CD4-positive, alpha-beta memory T cell (primary cell): ENCODE results near the gene GNB1L. TPM values are rescaled to one million over a fixed set of nuclear protein-coding genes. Genes with fewer than 3 reads are reported as not detected.

Source experiments
- CTCF ChIA-PET: fragments of 350-600 bp; sonication (Branson Sonifier 250); formaldehyde crosslinking; loops from one replicate; lab custom pipeline; 2021; ENCODE audit warnings: inconsistent platforms; ENCODE audit not compliant: partially characterized antibody; lab: Charles Lee
- POLR2A ChIA-PET: fragments of 350-600 bp; sonication (Branson Sonifier 250); formaldehyde crosslinking; loops from one replicate; lab custom pipeline; 2021; ENCODE audit not compliant: partially characterized antibody; lab: Charles Lee
- DNase-seq, 5 donors: peaks; one replicate each; pipeline versions ENCODE4 v3.0.0 to v3.0.0-alpha.2; 2020 to 2022; ENCODE audit warnings: mixed read lengths in 1 of 5
- H3K27ac ChIP-seq: one replicate; pipeline ENCODE4 v1.7.0; 2013; ENCODE audit warnings: low read depth, low read length
- H3K27me3 ChIP-seq: 2 replicates; pipeline ENCODE4 v1.7.0; 2013; ENCODE audit warnings: mild to moderate bottlenecking, low read length, moderate library complexity; ENCODE audit not compliant: insufficient read depth
- H3K36me3 ChIP-seq: 2 replicates; pipeline ENCODE4 v1.7.0; 2013; ENCODE audit warnings: mild to moderate bottlenecking, low read length, moderate library complexity; ENCODE audit not compliant: insufficient read depth
- H3K4me1 ChIP-seq: 2 replicates; pipeline ENCODE4 v1.7.0; 2013; ENCODE audit warnings: mild to moderate bottlenecking, low read length, moderate library complexity; ENCODE audit not compliant: insufficient read depth
- H3K4me3 ChIP-seq, 2 donors: one replicate each; pipeline ENCODE4 v1.7.0; 2013; ENCODE audit warnings: low read length in 2 of 2, mild to moderate bottlenecking in 1 of 2
- H3K9me3 ChIP-seq, 2 donors: one replicate each; pipeline ENCODE4 v1.7.0; 2013; ENCODE audit warnings: low read length in 2 of 2, control low read depth in 1 of 2; ENCODE audit not compliant: control insufficient read depth in 1 of 2
- H3K27ac Mint-ChIP-seq, 7 donors: one replicate each; pipeline ENCODE4 v1.8.0; 2020 to 2021; ENCODE audit warnings: mixed read lengths in 7 of 7, mild to moderate bottlenecking in 6 of 7, inconsistent platforms in 3 of 7, moderate library complexity in 3 of 7
- H3K27me3 Mint-ChIP-seq, 2 donors: one replicate each; pipeline ENCODE4 v1.8.0; 2020 to 2021; ENCODE audit warnings: mixed read lengths in 2 of 2
- H3K36me3 Mint-ChIP-seq, 2 donors: one replicate each; pipeline ENCODE4 v1.8.0; 2020 to 2021; ENCODE audit warnings: mixed read lengths in 2 of 2, inconsistent platforms in 1 of 2, mild to moderate bottlenecking in 1 of 2
- H3K4me1 Mint-ChIP-seq, 4 donors: one replicate each; pipeline ENCODE4 v1.8.0; 2020 to 2021; ENCODE audit warnings: mixed read lengths in 4 of 4, mild to moderate bottlenecking in 1 of 4
- H3K4me3 Mint-ChIP-seq, 8 donors: one replicate each; pipeline ENCODE4 v1.8.0; 2020 to 2021; ENCODE audit warnings: mixed read lengths in 8 of 8, mild to moderate bottlenecking in 7 of 8, moderate library complexity in 6 of 8, inconsistent platforms in 3 of 8
- H3K9me3 Mint-ChIP-seq, 8 donors: one replicate each; pipeline ENCODE4 v1.8.0; 2020 to 2021; ENCODE audit warnings: mixed read lengths in 8 of 8, mild to moderate bottlenecking in 5 of 8, inconsistent platforms in 3 of 8, moderate library complexity in 1 of 8
- intact Hi-C: fragments of 100-400 bp; cut with micrococcal nuclease; formaldehyde crosslinking; loops from one replicate; pipeline ENCODE4 v1.15.1; 2023
- polyA plus RNA-seq, 2 donors: library from polyadenylated mRNA; unstranded; fragments of 300-500 nt; fragmentation: Illumina TruSeq; gene quantifications; one replicate each; pipeline ENCODE4 v1.2.3, GENCODE V29; 2021
- total RNA-seq, 2 experiments: library from RNA; stranded (reverse); gene quantifications; one replicate each; pipeline ENCODE4 v1.2.3, GENCODE V29; 2021

Gene GNB1L
- total and polyA plus RNA-seq, 4 experiments from 2014 or later: 7.9 to 14.6 (median 10.7) TPM

GRCh38 chr22:19751497-19752245 is 103.0 kb downstream of the GNB1L start:
- Histone ChIP-seq H3K36me3 (no peaks in the 10 kb centered on the region), H3K4me1 (peaks cover 11% of the 10 kb centered on the region), H3K27ac (no peak overlapping the region), H3K27me3 (peaks cover 10% of the 10 kb centered on the region), H3K9me3 (no peaks in the 10 kb centered on the region), H3K4me3 (no peak overlapping the region)
- H3K4me1 Mint-ChIP-seq: peaks cover 4 to 14% (median 8%) of the 10 kb centered on the region in 4 donors
- no peak for DNase-seq
- ChIA-PET CTCF (no interaction called here), POLR2A (no interaction called here)
- H3K27me3 Mint-ChIP-seq: peaks cover 17 to 23% of the 10 kb centered on the region in 2 donors
- no peak overlapping the region for H3K27ac Mint-ChIP-seq
- H3K36me3 Mint-ChIP-seq: no peaks in the 10 kb centered on the region
- peaks cover 0 to 3% (median 0%) of the 10 kb centered on the region in 8 donors for H3K9me3 Mint-ChIP-seq
- no peak overlapping the region for H3K4me3 Mint-ChIP-seq
- intact Hi-C loops: no loop called here

GRCh38 chr22:19750507-19751490 is 103.9 kb downstream of the GNB1L start:
- Histone ChIP-seq H3K4me3 (no peak overlapping the region), H3K36me3 (no peaks in the 10 kb centered on the region), H3K9me3 (no peaks in the 10 kb centered on the region), H3K27me3 (peaks cover 2% of the 10 kb centered on the region), H3K4me1 (peaks cover 3% of the 10 kb centered on the region), H3K27ac (no peak overlapping the region)
- ChIA-PET POLR2A (no interaction called here), CTCF (no interaction called here)
- peaks cover 0 to 6% (median 2%) of the 10 kb centered on the region in 4 donors for H3K4me1 Mint-ChIP-seq
- H3K36me3 Mint-ChIP-seq: no peaks in the 10 kb centered on the region
- H3K27ac Mint-ChIP-seq: no peak overlapping the region
- no peak for DNase-seq
- H3K27me3 Mint-ChIP-seq: peaks cover 10 to 19% of the 10 kb centered on the region in 2 donors
- no peak overlapping the region for H3K4me3 Mint-ChIP-seq
- intact Hi-C loops: no loop called here
- H3K9me3 Mint-ChIP-seq: peaks cover 0 to 3% (median 0%) of the 10 kb centered on the region in 8 donors

GRCh38 chr22:19749876-19750275 is 104.8 kb downstream of the GNB1L start:
- Histone ChIP-seq H3K9me3 (no peaks in the 10 kb centered on the region), H3K4me1 (no peaks in the 10 kb centered on the region), H3K27ac (no peak overlapping the region), H3K4me3 (no peak overlapping the region), H3K36me3 (no peaks in the 10 kb centered on the region), H3K27me3 (no peaks in the 10 kb centered on the region)
- no peaks in the 10 kb centered on the region for H3K9me3 Mint-ChIP-seq
- peaks cover 0 to 2% (median 0%) of the 10 kb centered on the region in 4 donors for H3K4me1 Mint-ChIP-seq
- no peak overlapping the region for H3K27ac Mint-ChIP-seq
- no peak overlapping the region for H3K4me3 Mint-ChIP-seq
- H3K36me3 Mint-ChIP-seq: no peaks in the 10 kb centered on the region
- POLR2A ChIA-PET: no interaction called here
- DNase-seq: no peak
- intact Hi-C loops: no loop called here
- CTCF ChIA-PET: interaction anchor here (1.6 kb wide), 1 partner anchor 160 kb away, joined by 4 read pairs; no protein-coding TSS in a partner anchor
- H3K27me3 Mint-ChIP-seq: peaks cover 7 to 16% of the 10 kb centered on the region in 2 donors

GRCh38 chr22:19748991-19749664 is 105.5 kb downstream of the GNB1L start:
- Histone ChIP-seq H3K27me3 (no peaks in the 10 kb centered on the region), H3K4me1 (no peaks in the 10 kb centered on the region), H3K36me3 (no peaks in the 10 kb centered on the region), H3K9me3 (no peaks in the 10 kb centered on the region), H3K27ac (no peak overlapping the region), H3K4me3 (no peak overlapping the region)
- Mint-ChIP-seq H3K27me3 (peaks cover 6 to 10% of the 10 kb centered on the region in 2 donors), H3K4me3 (no peak overlapping the region), H3K36me3 (no peaks in the 10 kb centered on the region), H3K27ac (no peak overlapping the region), H3K9me3 (no peaks in the 10 kb centered on the region), H3K4me1 (no peaks in the 10 kb centered on the region)
- DNase-seq: no peak
- CTCF ChIA-PET: interaction anchor here (1.6 kb wide), 1 partner anchor 161 kb away, joined by 4 read pairs; no protein-coding TSS in a partner anchor
- intact Hi-C loops: no loop called here
- POLR2A ChIA-PET: interaction anchor here (1.3 kb wide), 2 partner anchors 9 to 10 kb away, joined by 3 read pairs; no protein-coding TSS in a partner anchor

GRCh38 chr22:19748139-19748538 is 106.5 kb downstream of the GNB1L start:
- Mint-ChIP-seq H3K27ac (no peak overlapping the region), H3K27me3 (peaks cover 3 to 4% of the 10 kb centered on the region in 2 donors), H3K4me3 (no peak overlapping the region), H3K36me3 (no peaks in the 10 kb centered on the region), H3K4me1 (no peaks in the 10 kb centered on the region), H3K9me3 (no peaks in the 10 kb centered on the region)
- POLR2A ChIA-PET: interaction anchor here (1.3 kb wide), 2 partner anchors 8 to 11 kb away, joined by 3 read pairs; no protein-coding TSS in a partner anchor
- intact Hi-C loops: no loop called here
- Histone ChIP-seq H3K36me3 (no peaks in the 10 kb centered on the region), H3K27me3 (no peaks in the 10 kb centered on the region), H3K27ac (no peak overlapping the region), H3K4me3 (no peak overlapping the region), H3K9me3 (no peaks in the 10 kb centered on the region), H3K4me1 (no peaks in the 10 kb centered on the region)
- no peak for DNase-seq
- CTCF ChIA-PET: interaction anchor here (1.8 kb wide), 1 partner anchor 8 kb away, joined by 5 read pairs; no protein-coding TSS in a partner anchor

GRCh38 chr22:19747551-19747950 is 107.1 kb downstream of the GNB1L start:
- CTCF ChIA-PET: interaction anchor here (1.8 kb wide), 1 partner anchor 9 kb away, joined by 5 read pairs; no protein-coding TSS in a partner anchor
- POLR2A ChIA-PET: interaction anchor here (1.3 kb wide), 1 partner anchor 12 kb away, joined by 3 read pairs; no protein-coding TSS in a partner anchor
- Mint-ChIP-seq H3K4me3 (no peak overlapping the region), H3K4me1 (no peaks in the 10 kb centered on the region), H3K27me3 (peaks cover under 1% of the 10 kb centered on the region in 2 donors), H3K9me3 (no peaks in the 10 kb centered on the region), H3K27ac (no peak overlapping the region), H3K36me3 (no peaks in the 10 kb centered on the region)
- Histone ChIP-seq H3K27me3 (no peaks in the 10 kb centered on the region), H3K4me3 (no peak overlapping the region), H3K36me3 (no peaks in the 10 kb centered on the region), H3K4me1 (no peaks in the 10 kb centered on the region), H3K9me3 (no peaks in the 10 kb centered on the region), H3K27ac (no peak overlapping the region)
- DNase-seq: no peak
- intact Hi-C loops: no loop called here
